Frontal cortex (tissue), 4 donors: ENCODE results near the gene TGM1. TPM values are rescaled to one million over a fixed set of nuclear protein-coding genes. Genes with fewer than 3 reads are reported as not detected.
A peak's percentile ranks its signal among the peaks of the same experiment; 100 is the strongest.
"Not testable (repeated sequence)": the region's sequence is repeated elsewhere in the genome, so short reads cannot be mapped to it uniquely, and the experiment has no call there.

ENCODE experiments used
- DNase-seq, 2 donors: peaks; one replicate each; pipeline ENCODE4 v3.0.0; 2012; ENCODE audit warnings: low spot score in 2 of 2
- FAIRE-seq: peaks from 2 replicates; lab custom pipeline; 2012; peaks lifted over from hg19 to GRCh38; lab: Jason Lieb, UNC
- total RNA-seq: library from RNA; depleted of rRNA; stranded (reverse); fragments of >200 nt; gene quantifications from one replicate; pipeline ENCODE4 v1.2.3, GENCODE V29; 2014
- donor health status: control.
- donor health status: control.
- donor health status: control.

TGM1 gene
- total RNA-seq, 1 donor from 2014 or later, result 0.82 TPM

- no peak for FAIRE-seq
- no peak for DNase-seq
These were observed 6.0 kb downstream of the TGM1 start for GRCh38 chr14:24256960-24257359.

GRCh38 chr14:24255931-24256711 lies 6.9 kb downstream of the TGM1 start:
- FAIRE-seq, result no peak
- DNase-seq, result no peak

- DNase-seq (no peak), FAIRE-seq (no peak)
These were observed 7.5 kb downstream of the TGM1 start for GRCh38 chr14:24255438-24255837.

- DNase-seq, result no peak
- no peak for FAIRE-seq
These were observed 8.2 kb downstream of the TGM1 start for GRCh38 chr14:24254630-24255392.

GRCh38 chr14:24253936-24254335 lies 9.0 kb downstream of the TGM1 start:
- no peak for FAIRE-seq
- no peak for DNase-seq

GRCh38 chr14:24252289-24253124 lies 10.5 kb downstream of the TGM1 start:
- no peak for DNase-seq
- FAIRE-seq, result no peak

GRCh38 chr14:24251880-24252288 lies 11.1 kb downstream of the TGM1 start:
- DNase-seq, result no peak
- FAIRE-seq, result no peak

- FAIRE-seq (no peak), DNase-seq (no peak)
These were observed 12.6 kb downstream of the TGM1 start for GRCh38 chr14:24250354-24250753.

GRCh38 chr14:24249230-24250021 lies 13.6 kb downstream of the TGM1 start:
- DNase-seq (no peak), FAIRE-seq (no peak)

- DNase-seq (no peak), FAIRE-seq (no peak)
These were observed 15.6 kb downstream of the TGM1 start for GRCh38 chr14:24247422-24247821.

- FAIRE-seq (no peak), DNase-seq (no peak)
These were observed 16.2 kb downstream of the TGM1 start for GRCh38 chr14:24246765-24247212.

GRCh38 chr14:24245350-24245749 lies 17.6 kb downstream of the TGM1 start:
- FAIRE-seq, DNase-seq: not testable (repeated sequence)

GRCh38 chr14:24243336-24243836 lies 19.6 kb downstream of the TGM1 start:
- no peak for DNase-seq

GRCh38 chr14:24241829-24242443 lies 21.0 kb downstream of the TGM1 start:
- FAIRE-seq (no peak), DNase-seq (peak; percentile 85 to 95)

More at GRCh38 chr14:24243336-24243836, 19.6 kb downstream of the TGM1 start:
- no peak for FAIRE-seq

- DNase-seq, result no peak
- FAIRE-seq, result no peak
These were observed 22.7 kb downstream of the TGM1 start for GRCh38 chr14:24240110-24240918.

GRCh38 chr14:24238527-24239037 lies 24.4 kb downstream of the TGM1 start:
- FAIRE-seq (no peak), DNase-seq (no peak)

- FAIRE-seq (no peak), DNase-seq (no peak)
These were observed 24.9 kb downstream of the TGM1 start for GRCh38 chr14:24238123-24238522.

GRCh38 chr14:24237463-24237955 lies 25.5 kb downstream of the TGM1 start:
- DNase-seq (no peak), FAIRE-seq (no peak)
